Airway epithelial cell (primary cell): Measurements from ENCODE around the gene GPR137B. TPM values are rescaled to one million over a fixed set of nuclear protein-coding genes. Genes with fewer than 3 reads are reported as not detected.

Experiments used
- total RNA-seq: library from RNA; depleted of rRNA; stranded (reverse); fragments of >200 nt; gene quantifications from 2 replicates; pipeline ENCODE4 v1.2.3, GENCODE V29; 2015

Gene GPR137B
- total RNA-seq = 14.5 and 22.8 TPM in 2 replicates

GRCh38 chr1:236142253-236143103 is at the start of gene GPR137B:
Gene GPR137B, plus strand, starts transcription at chr1:236142539. Its CDS starts 84 bp downstream, at chr1:236142623.

Other genes starting within 250 kb of the GPR137B start
- gene NID1, start 77.4 kb upstream of the GPR137B start, total RNA-seq = 5.6 and 6.3 TPM in 2 replicates
- gene ERO1B, start 139.4 kb downstream of the GPR137B start, total RNA-seq = 1.6 and 3.5 TPM in 2 replicates